HCT116 (cell line): ENCODE measurements around the gene AP3D1. TPM values are rescaled to one million over a fixed set of nuclear protein-coding genes. Genes with fewer than 3 reads are reported as not detected.

Experiments used
- ATAC-seq: fragments of 200-7000 bp; cut with Tn5 transposase; 2 replicates; pipeline ENCODE4 v1.9.1; 2020; ENCODE audit warnings: mild to moderate bottlenecking, moderate library complexity
- BruUV-seq: library from RNA; stranded (reverse); fragments of 400-500 nt; replicated peaks from 2 replicates; lab custom pipeline; 2021; lab: Mats Ljungman, UMichigan
- CTCF ChIA-PET: fragments of 300-600 bp; sonication (Branson Sonifier 250); formaldehyde crosslinking; loops from one replicate; lab custom pipeline; 2021; ENCODE audit warnings: antibody characterized with exemption; lab: Charles Lee
- POLR2A ChIA-PET: fragments of 300-600, 350-600 bp; sonication (Branson Sonifier 250); formaldehyde crosslinking; loops from one replicate; lab custom pipeline; 2021; ENCODE audit warnings: antibody characterized with exemption; lab: Charles Lee
- RAD21 ChIA-PET, 2 experiments: fragments of 300-600 bp; sonication (Branson Sonifier 250); formaldehyde crosslinking; loops; one replicate each; lab custom pipeline; 2023; ENCODE audit warnings: low total read pairs in 2 of 2; ENCODE audit not compliant: uncharacterized antibody in 2 of 2, unreplicated experiment in 2 of 2, low non-redundant PET in 1 of 2; lab: Charles Lee
- DNase-seq: peaks from one replicate; pipeline ENCODE4 v3.0.0-alpha.2; 2010; ENCODE audit warnings: low read depth, low spot score
- H2AFZ ChIP-seq: fragments of 200-600 bp; shearing (Covaris generic), sonication (generic); 2 replicates; pipeline ENCODE4 v1.6.1; 2017; ENCODE audit warnings: low read depth, mixed run types, mixed read lengths, antibody characterized with exemption, low read length; ENCODE audit not compliant: poor library complexity, severe bottlenecking
- H3K27ac ChIP-seq: 2 replicates; pipeline ENCODE4 v1.5.1; 2012; ENCODE audit warnings: low read depth, low read length
- H3K27me3 ChIP-seq: fragments of 200-600 bp; sonication (generic); 2 replicates; pipeline ENCODE4 v1.6.1; 2016; ENCODE audit warnings: mixed run types, low read length, mixed read lengths; ENCODE audit not compliant: insufficient read depth
- H3K36me3 ChIP-seq, 2 experiments: fragments of 200-500 bp in 1 of 2; fragments of 200-600 bp in 1 of 2; sonication (Bioruptor generic) in 1 of 2; sonication (generic) in 1 of 2; 2 replicates each; pipeline versions ENCODE4 v1.5.1 to v1.6.1; 2014 to 2016; ENCODE audit warnings: low read length in 2 of 2, inconsistent platforms in 1 of 2, mixed read lengths in 1 of 2, mixed run types in 1 of 2; ENCODE audit not compliant: insufficient read depth in 2 of 2, control insufficient read depth in 1 of 2
- H3K4me1 ChIP-seq, 2 experiments: fragments of 200-600 bp in 1 of 2; sonication (generic) in 1 of 2; 2 replicates each; pipeline versions ENCODE4 v1.5.1 to v1.6.1; 2012 to 2017; ENCODE audit warnings: low read length in 2 of 2, inconsistent platforms in 1 of 2, mild to moderate bottlenecking in 1 of 2, mixed read lengths in 1 of 2, mixed run types in 1 of 2, moderate library complexity in 1 of 2; ENCODE audit not compliant: insufficient read depth in 2 of 2, control insufficient read depth in 1 of 2
- H3K4me2 ChIP-seq: fragments of 200-600 bp; sonication (generic); 2 replicates; pipeline ENCODE4 v1.6.1; 2017; ENCODE audit warnings: mixed run types, low read length, mixed read lengths
- H3K4me3 ChIP-seq, 2 experiments: fragments of 200-600 bp in 1 of 2; sonication (generic) in 1 of 2; replicated peaks in 1 of 2; 2 replicates each; pipeline ENCODE4 v1.5.1; 2011 to 2016; ENCODE audit warnings: low read length in 2 of 2, control low read depth in 1 of 2, low read depth in 1 of 2, mild to moderate bottlenecking in 1 of 2, mixed read lengths in 1 of 2, mixed run types in 1 of 2
- H3K79me2 ChIP-seq: fragments of 200-600 bp; sonication (generic); 2 replicates; pipeline ENCODE4 v1.6.1; 2017; ENCODE audit warnings: mild to moderate bottlenecking, mixed run types, low read length, moderate library complexity, mixed read lengths; ENCODE audit not compliant: insufficient read depth
- H3K9ac ChIP-seq: fragments of 200-600 bp; sonication (generic); 2 replicates; pipeline ENCODE4 v1.6.1; 2016; ENCODE audit warnings: low read length, mixed read lengths
- H3K9me2 ChIP-seq: fragments of 200-600 bp; sonication (generic), shearing (Covaris generic); 2 replicates; pipeline ENCODE4 v1.6.1; 2017; ENCODE audit warnings: mixed run types, mild to moderate bottlenecking, moderate library complexity; ENCODE audit not compliant: insufficient read depth
- H3K9me3 ChIP-seq, 2 experiments: fragments of 200-500 bp in 1 of 2; fragments of 200-600 bp in 1 of 2; sonication (Bioruptor generic) in 1 of 2; sonication (generic) in 1 of 2; 2 replicates each; pipeline ENCODE4 v1.6.1; 2014 to 2017; ENCODE audit warnings: low read length in 2 of 2, mixed read lengths in 2 of 2, inconsistent platforms in 1 of 2, low read depth in 1 of 2, mild to moderate bottlenecking in 1 of 2, mixed run types in 1 of 2, moderate library complexity in 1 of 2; ENCODE audit not compliant: control insufficient read depth in 1 of 2, insufficient read depth in 1 of 2
- H4K20me1 ChIP-seq: fragments of 200-600 bp; sonication (generic), shearing (Covaris generic); 2 replicates; pipeline ENCODE4 v1.6.1; 2017; ENCODE audit warnings: mixed run types, mild to moderate bottlenecking, moderate library complexity; ENCODE audit not compliant: insufficient read depth
- CEBPB ChIP-seq: IDR thresholded peaks from 2 replicates; pipeline ENCODE4 v1.6.1; 2012; ENCODE audit warnings: low read depth
- EGR1 ChIP-seq: IDR thresholded peaks from 2 replicates; pipeline ENCODE4 v1.6.1; 2012; ENCODE audit warnings: low read depth
- EZH2 ChIP-seq: fragments of 200-600 bp; sonication (generic); IDR thresholded peaks from 2 replicates; pipeline ENCODE4 v1.6.1; 2017; ENCODE audit warnings: antibody characterized with exemption, mixed run types
- EZH2phosphoT487 ChIP-seq: fragments of 200-600 bp; IDR thresholded peaks from 2 replicates; pipeline ENCODE4 v1.6.1; 2018; ENCODE audit warnings: antibody characterized with exemption, borderline replicate concordance
- JUND ChIP-seq: IDR thresholded peaks from 2 replicates; pipeline ENCODE4 v1.6.1; 2012
- POLR2A ChIP-seq: IDR thresholded peaks from 2 replicates; pipeline ENCODE4 v1.7.0; 2011; ENCODE audit warnings: borderline replicate concordance; ENCODE audit not compliant: insufficient read depth, insufficient read length; ENCODE audit errors: extremely low read depth
- POLR2AphosphoS5 ChIP-seq: IDR thresholded peaks from 2 replicates; pipeline ENCODE4 v1.6.1; 2011; ENCODE audit warnings: mild to moderate bottlenecking, low read depth, low read length, moderate library complexity
- RAD21 ChIP-seq: IDR thresholded peaks from 2 replicates; pipeline ENCODE4 v1.6.1; 2012; ENCODE audit warnings: low read depth, mild to moderate bottlenecking
- SP1 ChIP-seq: IDR thresholded peaks from 2 replicates; pipeline ENCODE4 v1.6.1; 2012; ENCODE audit warnings: low read depth
- SRF ChIP-seq: IDR thresholded peaks from 2 replicates; pipeline ENCODE4 v1.6.1; 2012; ENCODE audit warnings: low read depth
- TCF7L2 ChIP-seq: IDR thresholded peaks from 2 replicates; pipeline ENCODE4 v1.7.0; 2011; ENCODE audit warnings: borderline replicate concordance, inconsistent platforms; ENCODE audit not compliant: insufficient read depth, insufficient read length; ENCODE audit errors: extremely low read depth
- YY1 ChIP-seq: IDR thresholded peaks from 2 replicates; pipeline ENCODE4 v1.6.1; 2011; ENCODE audit warnings: low read length, low read depth, moderate library complexity, mild to moderate bottlenecking; ENCODE audit not compliant: insufficient replicate concordance; ENCODE audit errors: extremely low read depth
- ZFX ChIP-seq: fragments of 450-650 bp; IDR thresholded peaks from 2 replicates; pipeline ENCODE4 v1.6.1; 2017
- ZNF274 ChIP-seq: fragments of 200-500 bp; sonication (Bioruptor generic); IDR thresholded peaks from 2 replicates; pipeline ENCODE4 v1.6.1; 2014; ENCODE audit warnings: mild to moderate bottlenecking, low read depth, low read length, inconsistent platforms
- intact Hi-C: fragments of 100-400 bp; cut with micrococcal nuclease; formaldehyde crosslinking; loops from 2 replicates; pipeline ENCODE4 v1.10.0; 2022
- total RNA-seq: library from RNA; stranded (reverse); gene quantifications from one replicate; pipeline ENCODE4 v1.2.1, GENCODE V29; 2021; ENCODE audit not compliant: unreplicated experiment
- TF ChIP-seq, protein P1 (sequence below): IDR thresholded peaks from 2 replicates; pipeline ENCODE4 v1.6.1; 2012
- TF ChIP-seq, protein P2 (sequence below): IDR thresholded peaks from 2 replicates; pipeline ENCODE4 v1.6.1; 2011; ENCODE audit warnings: mild to moderate bottlenecking, low read length, moderate library complexity; ENCODE audit not compliant: insufficient replicate concordance; ENCODE audit errors: extremely low read depth
- TF ChIP-seq, protein P3 (sequence below): IDR thresholded peaks from 2 replicates; pipeline ENCODE4 v1.6.1; 2012; ENCODE audit warnings: low read depth
- TF ChIP-seq, protein P4 (sequence below), 3 experiments: fragments of 200-600 bp in 1 of 3; sonication (generic) in 1 of 3; IDR thresholded peaks in 2 of 3; conservative IDR thresholded peaks in 1 of 3; 2 replicates each; pipeline ENCODE4 v1.5.1; 2012 to 2017; ENCODE audit warnings: low read depth in 2 of 3, low read length in 2 of 3, antibody characterized with exemption in 1 of 3, borderline replicate concordance in 1 of 3, control low read depth in 1 of 3, mild to moderate bottlenecking in 1 of 3, mixed read lengths in 1 of 3, mixed run types in 1 of 3, moderate library complexity in 1 of 3; ENCODE audit not compliant: insufficient read depth in 1 of 3

Gene AP3D1
- total RNA-seq, 1 experiment from 2014 or later, result 137 TPM

DNA sequence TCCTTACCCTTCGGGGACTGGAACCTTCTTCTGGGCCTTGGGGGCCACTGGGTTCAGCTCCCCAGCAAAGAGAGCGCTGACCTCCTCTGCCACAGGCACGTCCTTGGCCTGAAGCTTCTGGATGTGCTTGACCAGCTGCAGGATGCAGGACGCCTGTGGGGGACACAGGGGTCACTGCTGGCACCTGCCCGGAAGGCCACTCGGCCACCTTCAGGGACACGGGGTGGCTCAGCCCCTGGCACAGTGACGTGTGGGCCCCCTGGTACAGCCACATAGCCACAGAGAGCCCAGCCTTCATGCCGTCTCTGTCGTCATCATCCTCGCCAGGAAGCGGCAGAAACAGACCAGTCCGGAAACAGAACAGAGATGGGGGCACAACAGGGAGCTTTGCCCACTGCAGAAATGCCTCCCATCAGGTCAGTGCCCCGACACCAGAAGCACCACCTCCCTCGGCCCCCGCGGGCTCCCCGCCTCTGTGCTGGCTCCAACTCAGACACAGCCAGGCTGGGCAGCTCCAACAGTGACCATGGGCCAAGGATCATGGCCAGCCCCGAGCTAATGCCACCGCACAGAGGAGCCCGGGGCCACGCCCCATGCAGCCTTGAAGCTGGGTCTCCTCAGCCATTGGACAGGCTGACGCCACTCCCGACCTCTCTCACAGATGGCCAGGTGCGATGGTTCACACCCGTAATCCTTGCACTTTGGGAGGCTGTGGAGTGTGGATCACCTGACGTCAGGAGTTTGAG is 34.0 kb downstream of the AP3D1 start:
- Histone ChIP-seq H3K79me2 (no peaks in the 10 kb centered on the region), H4K20me1 (no peaks in the 10 kb centered on the region), H3K27me3 (no peaks in the 10 kb centered on the region), H3K4me2 (no peak overlapping the region), H3K9me2 (no peaks in the 10 kb centered on the region), H3K4me3 (no peak overlapping the region), H3K36me3 (peaks cover 37 to 55% of the 10 kb centered on the region in 2 experiments; a peak in 3 of 4 replicates), H3K27ac (no peak overlapping the region), H3K4me1 (no peaks in the 10 kb centered on the region), H3K9me3 (no peaks in the 10 kb centered on the region), H2AFZ (no peak overlapping the region), H3K9ac (no peak overlapping the region)
- RAD21 ChIA-PET, result no interaction called here
- TF ChIP-seq SRF (no peak), SP1 (no peak), JUND (no peak), YY1 (no peak), EGR1 (no peak), ZFX (no peak), TCF7L2 (no peak), EZH2 (no peak), POLR2AphosphoS5 (no peak), EZH2phosphoT487 (no peak), POLR2A (no peak), ZNF274 (no peak), RAD21 (no peak), CEBPB (no peak)
- TF ChIP-seq, protein P1, sequence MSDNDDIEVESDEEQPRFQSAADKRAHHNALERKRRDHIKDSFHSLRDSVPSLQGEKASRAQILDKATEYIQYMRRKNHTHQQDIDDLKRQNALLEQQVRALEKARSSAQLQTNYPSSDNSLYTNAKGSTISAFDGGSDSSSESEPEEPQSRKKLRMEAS, result no peak
- TF ChIP-seq, protein P2, sequence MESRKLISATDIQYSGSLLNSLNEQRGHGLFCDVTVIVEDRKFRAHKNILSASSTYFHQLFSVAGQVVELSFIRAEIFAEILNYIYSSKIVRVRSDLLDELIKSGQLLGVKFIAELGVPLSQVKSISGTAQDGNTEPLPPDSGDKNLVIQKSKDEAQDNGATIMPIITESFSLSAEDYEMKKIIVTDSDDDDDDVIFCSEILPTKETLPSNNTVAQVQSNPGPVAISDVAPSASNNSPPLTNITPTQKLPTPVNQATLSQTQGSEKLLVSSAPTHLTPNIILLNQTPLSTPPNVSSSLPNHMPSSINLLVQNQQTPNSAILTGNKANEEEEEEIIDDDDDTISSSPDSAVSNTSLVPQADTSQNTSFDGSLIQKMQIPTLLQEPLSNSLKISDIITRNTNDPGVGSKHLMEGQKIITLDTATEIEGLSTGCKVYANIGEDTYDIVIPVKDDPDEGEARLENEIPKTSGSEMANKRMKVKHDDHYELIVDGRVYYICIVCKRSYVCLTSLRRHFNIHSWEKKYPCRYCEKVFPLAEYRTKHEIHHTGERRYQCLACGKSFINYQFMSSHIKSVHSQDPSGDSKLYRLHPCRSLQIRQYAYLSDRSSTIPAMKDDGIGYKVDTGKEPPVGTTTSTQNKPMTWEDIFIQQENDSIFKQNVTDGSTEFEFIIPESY, result no peak
- TF ChIP-seq, protein P3, sequence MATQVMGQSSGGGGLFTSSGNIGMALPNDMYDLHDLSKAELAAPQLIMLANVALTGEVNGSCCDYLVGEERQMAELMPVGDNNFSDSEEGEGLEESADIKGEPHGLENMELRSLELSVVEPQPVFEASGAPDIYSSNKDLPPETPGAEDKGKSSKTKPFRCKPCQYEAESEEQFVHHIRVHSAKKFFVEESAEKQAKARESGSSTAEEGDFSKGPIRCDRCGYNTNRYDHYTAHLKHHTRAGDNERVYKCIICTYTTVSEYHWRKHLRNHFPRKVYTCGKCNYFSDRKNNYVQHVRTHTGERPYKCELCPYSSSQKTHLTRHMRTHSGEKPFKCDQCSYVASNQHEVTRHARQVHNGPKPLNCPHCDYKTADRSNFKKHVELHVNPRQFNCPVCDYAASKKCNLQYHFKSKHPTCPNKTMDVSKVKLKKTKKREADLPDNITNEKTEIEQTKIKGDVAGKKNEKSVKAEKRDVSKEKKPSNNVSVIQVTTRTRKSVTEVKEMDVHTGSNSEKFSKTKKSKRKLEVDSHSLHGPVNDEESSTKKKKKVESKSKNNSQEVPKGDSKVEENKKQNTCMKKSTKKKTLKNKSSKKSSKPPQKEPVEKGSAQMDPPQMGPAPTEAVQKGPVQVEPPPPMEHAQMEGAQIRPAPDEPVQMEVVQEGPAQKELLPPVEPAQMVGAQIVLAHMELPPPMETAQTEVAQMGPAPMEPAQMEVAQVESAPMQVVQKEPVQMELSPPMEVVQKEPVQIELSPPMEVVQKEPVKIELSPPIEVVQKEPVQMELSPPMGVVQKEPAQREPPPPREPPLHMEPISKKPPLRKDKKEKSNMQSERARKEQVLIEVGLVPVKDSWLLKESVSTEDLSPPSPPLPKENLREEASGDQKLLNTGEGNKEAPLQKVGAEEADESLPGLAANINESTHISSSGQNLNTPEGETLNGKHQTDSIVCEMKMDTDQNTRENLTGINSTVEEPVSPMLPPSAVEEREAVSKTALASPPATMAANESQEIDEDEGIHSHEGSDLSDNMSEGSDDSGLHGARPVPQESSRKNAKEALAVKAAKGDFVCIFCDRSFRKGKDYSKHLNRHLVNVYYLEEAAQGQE, result no peak
- TF ChIP-seq, protein P4, sequence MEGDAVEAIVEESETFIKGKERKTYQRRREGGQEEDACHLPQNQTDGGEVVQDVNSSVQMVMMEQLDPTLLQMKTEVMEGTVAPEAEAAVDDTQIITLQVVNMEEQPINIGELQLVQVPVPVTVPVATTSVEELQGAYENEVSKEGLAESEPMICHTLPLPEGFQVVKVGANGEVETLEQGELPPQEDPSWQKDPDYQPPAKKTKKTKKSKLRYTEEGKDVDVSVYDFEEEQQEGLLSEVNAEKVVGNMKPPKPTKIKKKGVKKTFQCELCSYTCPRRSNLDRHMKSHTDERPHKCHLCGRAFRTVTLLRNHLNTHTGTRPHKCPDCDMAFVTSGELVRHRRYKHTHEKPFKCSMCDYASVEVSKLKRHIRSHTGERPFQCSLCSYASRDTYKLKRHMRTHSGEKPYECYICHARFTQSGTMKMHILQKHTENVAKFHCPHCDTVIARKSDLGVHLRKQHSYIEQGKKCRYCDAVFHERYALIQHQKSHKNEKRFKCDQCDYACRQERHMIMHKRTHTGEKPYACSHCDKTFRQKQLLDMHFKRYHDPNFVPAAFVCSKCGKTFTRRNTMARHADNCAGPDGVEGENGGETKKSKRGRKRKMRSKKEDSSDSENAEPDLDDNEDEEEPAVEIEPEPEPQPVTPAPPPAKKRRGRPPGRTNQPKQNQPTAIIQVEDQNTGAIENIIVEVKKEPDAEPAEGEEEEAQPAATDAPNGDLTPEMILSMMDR (IDR thresholded peaks at IDR 0.05 in 2 of 3, conservative IDR thresholded peaks at IDR 0.05 in 1 of 3; ENCODE audit: borderline replicate concordance in 1 of 3, insufficient read depth in 1 of 3, low read depth in 2 of 3, low read length in 2 of 3), result no peak
- BruUV-seq, result no TSS peak
- ATAC-seq (no peak), DNase-seq (no peak)
- POLR2A ChIA-PET, result no interaction called here
- CTCF ChIA-PET, result no interaction called here
- intact Hi-C loops, result no loop called here
